ENCODE data around the gene PPIL4. TPM values are rescaled to one million over a fixed set of nuclear protein-coding genes. Genes with fewer than 3 reads are reported as not detected.
"Not testable (repeated sequence)": the region's sequence is repeated elsewhere in the genome, so short reads cannot be mapped to it uniquely, and the experiment has no call there.

The PPIL4 gene
- total RNA-seq, 4 donors from 2014 or later, result 17.8 to 28.1 (median 24.0) TPM

GRCh38 chr6:149500096-149500495 lies 45.7 kb downstream of the PPIL4 start:
- H3K4me3 ChIP-seq (ENCODE audit: low read depth, poor library complexity, severe bottlenecking), result no peak overlapping the region
- no peak for DNase-seq (ENCODE audit: low spot score in 2 of 2)
- TF ChIP-seq POLR2A (IDR thresholded peaks at IDR 0.05), result no peak
- intact Hi-C loops (cut with DNase I; ENCODE audit: low total_unique reads), result no loop called here
- WGBS, 2 donors, result 79 to 82% methylated on average over 1 of the region's 1 CpG

GRCh38 chr6:149499066-149499465 lies 46.8 kb downstream of the PPIL4 start:
- DNase-seq (ENCODE audit: low spot score in 2 of 2), result no peak
- intact Hi-C loops (cut with DNase I; ENCODE audit: low total_unique reads), result no loop called here
- no peak overlapping the region for H3K4me3 ChIP-seq (ENCODE audit: low read depth, poor library complexity, severe bottlenecking)
- no peak for TF ChIP-seq CTCF (IDR thresholded peaks at IDR 0.05)
- no peak for TF ChIP-seq POLR2A (IDR thresholded peaks at IDR 0.05)
- WGBS, 2 donors, result 46 to 68% methylated on average over 3 of the region's 3 CpGs

- WGBS, 2 donors, result 91 to 97% methylated on average over 2 of the region's 2 CpGs
- TF ChIP-seq POLR2A (IDR thresholded peaks at IDR 0.05), result no peak
- no peak for TF ChIP-seq CTCF (IDR thresholded peaks at IDR 0.05)
- intact Hi-C loops (cut with DNase I; ENCODE audit: low total_unique reads), result no loop called here
- no peak for DNase-seq (ENCODE audit: low spot score in 2 of 2)
- no peak overlapping the region for H3K4me3 ChIP-seq (ENCODE audit: low read depth, poor library complexity, severe bottlenecking)
Measured at GRCh38 chr6:149497365-149497764, 48.5 kb downstream of the PPIL4 start.

- DNase-seq (ENCODE audit: low spot score in 2 of 2); intact Hi-C loops (cut with DNase I; ENCODE audit: low total_unique reads); H3K4me3 ChIP-seq (ENCODE audit: low read depth, poor library complexity, severe bottlenecking): not testable (repeated sequence)
- WGBS, 2 donors, result 63 to 66% methylated on average over 6 of the region's 6 CpGs
Measured at GRCh38 chr6:149496597-149496996, 49.2 kb downstream of the PPIL4 start.

GRCh38 chr6:149495349-149496016 lies 50.4 kb downstream of the PPIL4 start:
- 80 to 91% methylated on average over 11 of the region's 11 CpGs for WGBS, 2 donors
- H3K4me3 ChIP-seq (ENCODE audit: low read depth, poor library complexity, severe bottlenecking); intact Hi-C loops (cut with DNase I; ENCODE audit: low total_unique reads); DNase-seq (ENCODE audit: low spot score in 2 of 2): not testable (repeated sequence)

GRCh38 chr6:149494810-149495209 lies 51.0 kb downstream of the PPIL4 start:
- WGBS, 2 donors, result 78 to 94% methylated on average over 4 of the region's 4 CpGs
- DNase-seq (ENCODE audit: low spot score in 2 of 2); intact Hi-C loops (cut with DNase I; ENCODE audit: low total_unique reads); H3K4me3 ChIP-seq (ENCODE audit: low read depth, poor library complexity, severe bottlenecking): not testable (repeated sequence)

GRCh38 chr6:149493761-149494320 lies 52.0 kb downstream of the PPIL4 start:
- no peak overlapping the region for H3K4me3 ChIP-seq (ENCODE audit: low read depth, poor library complexity, severe bottlenecking)
- WGBS, 2 donors, result 61 to 62% methylated on average over 7 of the region's 7 CpGs
- intact Hi-C loops (cut with DNase I; ENCODE audit: low total_unique reads), result no loop called here
- no peak for DNase-seq (ENCODE audit: low spot score in 2 of 2)
- TF ChIP-seq CTCF (IDR thresholded peaks at IDR 0.05), result no peak
- TF ChIP-seq POLR2A (IDR thresholded peaks at IDR 0.05), result no peak

- DNase-seq (ENCODE audit: low spot score in 2 of 2), result no peak
- intact Hi-C loops (cut with DNase I; ENCODE audit: low total_unique reads), result no loop called here
- WGBS, 2 donors, result 84 to 86% methylated on average over 4 of the region's 4 CpGs
- H3K4me3 ChIP-seq (ENCODE audit: low read depth, poor library complexity, severe bottlenecking), result no peak overlapping the region
- TF ChIP-seq CTCF (IDR thresholded peaks at IDR 0.05), result no peak
- TF ChIP-seq POLR2A (IDR thresholded peaks at IDR 0.05), result no peak
Measured at GRCh38 chr6:149492798-149493343, 53.0 kb downstream of the PPIL4 start.
